D721Med (cell line): ENCODE measurements around the gene TTC39A.
"Not testable (repeated sequence)": the region's sequence is repeated elsewhere in the genome, so short reads cannot be mapped to it uniquely, and the experiment has no call there.

ENCODE experiments used
- DNase-seq: peaks from one replicate; pipeline ENCODE4 v3.0.0; 2011; ENCODE audit warnings: low spot score; ENCODE audit not compliant: insufficient read length
- FAIRE-seq: peaks from 2 replicates; lab custom pipeline; 2011; peaks lifted over from hg19 to GRCh38; lab: Jason Lieb, UNC
- TF ChIP-seq, protein P1 (sequence below): IDR thresholded peaks from 2 replicates; pipeline ENCODE4 v1.5.1; 2012; ENCODE audit warnings: mild to moderate bottlenecking, control low read depth; ENCODE audit not compliant: insufficient read depth; ENCODE audit errors: missing control alignments

The TTC39A gene

DNA sequence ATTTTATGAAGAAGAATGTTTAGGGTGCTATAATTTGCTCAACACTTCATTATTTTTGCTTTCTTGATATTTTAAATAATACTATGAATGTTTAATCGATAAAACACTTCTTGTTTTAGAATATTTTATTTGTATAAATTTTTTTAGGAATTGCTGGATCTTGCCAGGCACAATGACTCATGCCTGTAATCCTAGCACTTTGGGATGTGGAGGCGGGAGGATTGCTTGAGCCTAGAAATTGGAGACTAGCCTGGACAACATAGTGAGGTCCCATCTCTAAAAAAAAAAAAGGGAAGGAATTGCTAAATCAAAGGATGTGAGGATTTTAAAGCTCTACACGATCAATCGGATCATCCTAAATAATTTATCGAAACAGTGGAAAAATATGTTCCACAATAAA is 76.7 kb downstream of the TTC39A start:
- TF ChIP-seq, protein P1, sequence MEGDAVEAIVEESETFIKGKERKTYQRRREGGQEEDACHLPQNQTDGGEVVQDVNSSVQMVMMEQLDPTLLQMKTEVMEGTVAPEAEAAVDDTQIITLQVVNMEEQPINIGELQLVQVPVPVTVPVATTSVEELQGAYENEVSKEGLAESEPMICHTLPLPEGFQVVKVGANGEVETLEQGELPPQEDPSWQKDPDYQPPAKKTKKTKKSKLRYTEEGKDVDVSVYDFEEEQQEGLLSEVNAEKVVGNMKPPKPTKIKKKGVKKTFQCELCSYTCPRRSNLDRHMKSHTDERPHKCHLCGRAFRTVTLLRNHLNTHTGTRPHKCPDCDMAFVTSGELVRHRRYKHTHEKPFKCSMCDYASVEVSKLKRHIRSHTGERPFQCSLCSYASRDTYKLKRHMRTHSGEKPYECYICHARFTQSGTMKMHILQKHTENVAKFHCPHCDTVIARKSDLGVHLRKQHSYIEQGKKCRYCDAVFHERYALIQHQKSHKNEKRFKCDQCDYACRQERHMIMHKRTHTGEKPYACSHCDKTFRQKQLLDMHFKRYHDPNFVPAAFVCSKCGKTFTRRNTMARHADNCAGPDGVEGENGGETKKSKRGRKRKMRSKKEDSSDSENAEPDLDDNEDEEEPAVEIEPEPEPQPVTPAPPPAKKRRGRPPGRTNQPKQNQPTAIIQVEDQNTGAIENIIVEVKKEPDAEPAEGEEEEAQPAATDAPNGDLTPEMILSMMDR, result no peak
- no peak for FAIRE-seq
- DNase-seq, result no peak

DNA sequence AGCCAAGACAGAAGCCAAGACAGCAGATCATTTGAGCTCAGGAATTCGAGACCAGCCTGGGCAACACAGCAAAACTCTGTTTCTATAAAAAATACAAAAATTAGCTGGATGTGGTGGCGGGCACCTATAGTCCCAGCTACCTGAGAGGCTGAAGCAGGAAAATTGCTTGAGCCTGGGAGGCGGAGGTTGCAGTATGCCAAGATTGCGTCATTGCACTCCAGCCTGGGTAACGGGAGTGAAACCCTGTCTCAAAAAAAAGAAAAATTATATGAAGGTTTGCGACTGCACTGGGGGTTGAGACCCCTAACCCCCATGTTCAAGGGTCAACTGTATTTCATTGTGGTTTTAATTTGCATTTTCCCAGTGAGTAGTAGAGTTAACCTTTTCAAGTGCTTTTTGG is 78.0 kb downstream of the TTC39A start:
- FAIRE-seq (no peak), DNase-seq (no peak)
- TF ChIP-seq, protein P1, result no peak

DNA sequence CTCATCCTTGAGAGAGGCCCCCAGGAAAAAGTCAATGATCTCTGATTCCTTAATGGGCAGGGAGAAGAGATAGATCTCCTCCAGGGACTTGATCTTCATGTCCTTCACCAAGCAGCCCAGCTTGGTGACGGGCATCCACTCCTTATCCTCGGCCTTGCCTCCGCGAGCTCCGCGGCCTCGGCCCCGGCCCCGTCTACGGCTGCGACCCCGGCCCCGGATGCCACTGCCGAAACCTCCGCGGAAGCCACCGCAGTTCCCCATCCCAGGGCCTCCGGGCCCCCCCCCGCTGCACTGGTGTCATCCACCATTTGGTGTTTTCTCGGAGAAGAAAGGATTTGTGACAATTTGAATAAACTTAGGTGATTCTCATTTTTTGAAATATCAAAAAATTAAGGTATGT is 79.2 kb downstream of the TTC39A start:
- DNase-seq, FAIRE-seq: not testable (repeated sequence)

GRCh38 chr1:51250729-51251128 is 79.6 kb downstream of the TTC39A start:
- not testable (repeated sequence) for DNase-seq, FAIRE-seq

- TF ChIP-seq, protein P1, result no peak
- FAIRE-seq, result no peak
- DNase-seq, result no peak
Measured at GRCh38 chr1:51249445-51249844, 80.9 kb downstream of the TTC39A start.

DNA sequence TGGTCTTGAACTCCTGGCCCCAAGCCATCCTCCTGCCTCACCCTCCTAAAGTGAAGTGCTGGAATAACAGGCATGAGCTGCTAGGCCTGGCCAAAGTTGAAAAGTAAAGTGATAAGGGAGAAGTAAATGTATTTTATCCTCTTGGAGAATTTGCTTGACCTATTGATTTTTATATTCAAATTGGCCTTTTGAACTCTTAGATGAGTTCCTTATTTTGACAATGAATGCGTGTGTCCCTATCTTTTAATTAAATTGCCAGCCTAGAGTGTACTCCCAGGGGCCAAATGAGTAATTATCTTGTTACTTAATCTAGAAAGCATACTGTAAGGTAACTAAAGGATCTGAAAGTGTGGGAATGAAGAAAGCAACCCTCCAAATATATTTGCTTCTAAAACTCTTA is 82.9 kb downstream of the TTC39A start:
- no peak for DNase-seq
- TF ChIP-seq, protein P1, result no peak
- FAIRE-seq, result no peak

DNA sequence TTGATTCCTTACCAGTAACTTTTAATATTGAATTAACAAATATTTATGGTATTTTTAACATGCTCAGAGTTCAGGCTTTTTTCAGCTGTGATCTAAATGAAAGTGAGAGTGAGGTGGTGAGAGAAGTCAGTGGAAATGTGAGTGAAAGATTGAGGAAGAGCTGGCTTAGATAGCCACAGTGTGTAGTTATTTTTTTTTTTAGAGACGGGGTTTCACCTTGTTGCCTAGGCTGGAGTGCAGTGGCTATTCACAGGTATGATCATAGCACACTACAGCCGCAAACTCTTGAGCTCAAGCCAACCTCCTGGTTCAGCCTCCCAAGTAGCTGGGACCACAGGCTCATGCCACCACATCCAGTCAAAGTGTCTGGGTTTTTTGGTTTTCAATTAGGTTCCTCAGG is 83.3 kb downstream of the TTC39A start:
- FAIRE-seq, result no peak
- TF ChIP-seq, protein P1, result no peak

DNA sequence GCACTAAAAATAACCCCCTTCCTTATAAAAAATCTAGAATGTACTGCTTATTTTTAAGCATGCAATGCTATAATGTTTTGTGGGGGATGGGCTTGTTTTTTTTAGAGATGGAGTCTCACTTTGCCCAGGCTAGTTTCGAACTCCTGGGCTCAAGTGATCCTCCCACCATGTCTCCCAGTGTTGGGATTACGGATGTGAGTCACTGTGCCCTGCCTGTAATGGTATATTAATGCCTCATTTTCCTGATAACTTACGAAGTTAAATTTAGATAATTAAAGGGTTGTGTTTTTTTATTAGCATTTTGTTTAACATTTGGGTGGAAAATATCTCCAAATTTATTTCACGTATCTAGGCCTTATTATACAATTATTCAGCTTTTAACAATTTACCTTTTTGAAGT is 87.8 kb downstream of the TTC39A start:
- TF ChIP-seq, protein P1, result no peak
- FAIRE-seq (no peak), DNase-seq (no peak)

More for the DNA sequence above, 83.3 kb downstream of the TTC39A start:
- DNase-seq, result no peak
